Neuron (in vitro differentiated cells): ENCODE results near the gene TSPOAP1.
"Not testable (repeated sequence)": the region's sequence is repeated elsewhere in the genome, so short reads cannot be mapped to it uniquely, and the experiment has no call there.

Experiments used
- H2AFZ ChIP-seq: one replicate; pipeline ENCODE4 v1.6.1; 2013; ENCODE audit warnings: low read depth, mild to moderate bottlenecking, inconsistent platforms, low read length, moderate library complexity
- H3K27me3 ChIP-seq: one replicate; pipeline ENCODE4 v1.6.1; 2013; ENCODE audit warnings: low read length; ENCODE audit not compliant: insufficient read depth
- H3K36me3 ChIP-seq: one replicate; pipeline ENCODE4 v1.6.1; 2013; ENCODE audit warnings: low read length; ENCODE audit not compliant: insufficient read depth
- H3K4me1 ChIP-seq: one replicate; pipeline ENCODE4 v1.6.1; 2013; ENCODE audit warnings: low read length; ENCODE audit not compliant: insufficient read depth
- H3K4me3 ChIP-seq: 2 replicates; pipeline ENCODE4 v1.5.1; 2013; ENCODE audit warnings: mild to moderate bottlenecking, low read length, moderate library complexity
- H3K9me3 ChIP-seq: one replicate; pipeline ENCODE4 v1.6.1; 2013; ENCODE audit warnings: low read length

Gene TSPOAP1

GRCh38 chr17:58341861-58342475 is 13.4 kb upstream of the TSPOAP1 start:
- H3K4me1 ChIP-seq: no peaks in the 10 kb centered on the region
- H3K27me3 ChIP-seq: no peaks in the 10 kb centered on the region
- H2AFZ ChIP-seq: no peak overlapping the region
- no peaks in the 10 kb centered on the region for H3K9me3 ChIP-seq
- H3K36me3 ChIP-seq: peaks cover 25% of the 10 kb centered on the region
- H3K4me3 ChIP-seq: no peak overlapping the region

- not testable (repeated sequence) for H3K4me3 ChIP-seq, H2AFZ ChIP-seq, H3K9me3 ChIP-seq, H3K4me1 ChIP-seq, H3K27me3 ChIP-seq
- peaks cover 20% of the 10 kb centered on the region for H3K36me3 ChIP-seq
Measured at GRCh38 chr17:58341136-58341860, 12.7 kb upstream of the TSPOAP1 start.

GRCh38 chr17:58340405-58340876 is 11.8 kb upstream of the TSPOAP1 start:
- Histone ChIP-seq H3K4me3 (no peak overlapping the region), H3K36me3 (peaks cover 12% of the 10 kb centered on the region), H3K4me1 (no peaks in the 10 kb centered on the region), H2AFZ (no peak overlapping the region), H3K9me3 (no peaks in the 10 kb centered on the region), H3K27me3 (peaks cover 7% of the 10 kb centered on the region)

DNA sequence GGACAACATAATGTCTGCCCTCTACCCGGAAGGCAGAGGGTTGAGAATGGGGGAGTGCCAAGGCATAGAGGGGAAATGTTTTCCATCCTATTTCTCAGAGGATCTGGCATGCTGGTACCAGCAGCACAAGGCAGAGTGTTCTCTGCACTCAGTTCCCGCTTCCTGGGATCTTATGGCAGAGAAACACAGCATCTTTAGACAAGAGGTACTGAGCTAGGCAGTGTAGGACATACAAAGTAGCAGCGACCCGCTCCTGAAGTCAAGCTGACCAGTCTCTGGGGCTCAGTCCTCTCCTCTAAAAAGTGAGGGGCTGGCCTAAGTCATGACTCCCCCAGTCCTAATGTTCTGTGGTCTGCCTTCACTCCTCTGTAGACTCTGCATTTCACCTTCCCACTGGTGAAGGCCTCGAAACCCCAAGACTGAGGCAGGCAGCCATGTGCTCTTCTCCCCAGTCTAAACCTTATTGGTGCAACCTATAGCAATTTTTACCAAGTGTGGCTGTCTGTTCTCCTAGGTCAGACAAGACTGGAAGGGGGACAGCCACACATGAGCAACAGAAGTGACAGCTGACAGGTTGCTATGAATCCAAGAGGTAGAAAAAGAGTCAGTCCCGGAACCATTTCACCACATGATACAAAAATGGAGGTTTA is 11.3 kb upstream of the TSPOAP1 start:
- Histone ChIP-seq H3K9me3 (no peaks in the 10 kb centered on the region), H3K27me3 (peaks cover 7% of the 10 kb centered on the region), H2AFZ (no peak overlapping the region), H3K36me3 (peaks cover 7% of the 10 kb centered on the region), H3K4me3 (no peak overlapping the region), H3K4me1 (no peaks in the 10 kb centered on the region)

DNA sequence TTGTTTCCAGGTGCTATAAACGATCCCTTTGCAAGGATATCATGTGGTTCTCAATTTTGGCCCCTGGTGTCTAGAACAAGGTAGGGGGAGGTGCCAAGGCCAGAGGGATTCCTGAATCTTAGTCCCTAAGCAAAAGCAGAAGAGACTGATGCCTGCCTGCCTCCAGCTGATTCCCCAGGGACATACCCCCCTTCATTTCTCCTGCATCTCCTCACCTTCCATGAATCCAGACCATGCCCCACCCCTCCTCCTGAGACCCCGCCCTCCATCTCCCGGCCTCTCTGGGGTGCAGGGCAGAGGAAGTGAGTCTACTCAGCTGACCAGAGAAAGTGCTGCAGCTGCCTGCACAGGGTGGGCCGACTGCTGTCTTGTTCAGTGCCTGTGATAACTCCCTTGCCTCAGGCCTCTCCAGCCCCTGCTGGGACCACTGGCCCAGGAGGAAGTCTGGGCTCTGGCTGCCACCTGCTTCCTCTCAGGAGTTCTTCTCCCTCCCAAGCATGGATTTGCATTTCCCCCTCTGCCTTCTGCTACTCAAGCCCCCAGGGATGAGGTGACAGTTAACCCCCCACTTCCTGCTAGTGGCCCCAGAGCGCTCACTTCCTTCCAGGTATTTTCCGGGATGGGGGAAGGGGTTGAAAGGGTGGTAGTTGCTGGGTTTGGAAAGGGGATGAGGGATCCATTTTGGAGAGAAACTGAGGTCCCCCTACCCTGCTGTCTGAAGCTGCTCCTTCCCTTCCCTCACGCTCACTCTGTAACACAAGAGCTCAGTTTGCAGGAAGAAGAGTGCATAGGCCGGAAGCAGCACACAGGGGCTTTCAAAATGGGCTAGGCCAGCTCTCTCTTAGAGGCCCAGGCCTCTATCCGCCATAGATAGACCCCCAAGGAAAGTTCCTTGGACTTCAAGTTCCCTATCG is 10.5 kb upstream of the TSPOAP1 start:
- no peaks in the 10 kb centered on the region for H3K4me1 ChIP-seq
- H2AFZ ChIP-seq: no peak overlapping the region
- H3K9me3 ChIP-seq: no peaks in the 10 kb centered on the region
- H3K4me3 ChIP-seq: no peak overlapping the region
- peaks cover 7% of the 10 kb centered on the region for H3K27me3 ChIP-seq
- peaks cover under 1% of the 10 kb centered on the region for H3K36me3 ChIP-seq

- Histone ChIP-seq H2AFZ (no peak overlapping the region), H3K9me3 (no peaks in the 10 kb centered on the region), H3K36me3 (no peaks in the 10 kb centered on the region), H3K4me3 (no peak overlapping the region), H3K4me1 (no peaks in the 10 kb centered on the region), H3K27me3 (peaks cover 7% of the 10 kb centered on the region)
Measured at GRCh38 chr17:58338454-58338840, 9.9 kb upstream of the TSPOAP1 start.

DNA sequence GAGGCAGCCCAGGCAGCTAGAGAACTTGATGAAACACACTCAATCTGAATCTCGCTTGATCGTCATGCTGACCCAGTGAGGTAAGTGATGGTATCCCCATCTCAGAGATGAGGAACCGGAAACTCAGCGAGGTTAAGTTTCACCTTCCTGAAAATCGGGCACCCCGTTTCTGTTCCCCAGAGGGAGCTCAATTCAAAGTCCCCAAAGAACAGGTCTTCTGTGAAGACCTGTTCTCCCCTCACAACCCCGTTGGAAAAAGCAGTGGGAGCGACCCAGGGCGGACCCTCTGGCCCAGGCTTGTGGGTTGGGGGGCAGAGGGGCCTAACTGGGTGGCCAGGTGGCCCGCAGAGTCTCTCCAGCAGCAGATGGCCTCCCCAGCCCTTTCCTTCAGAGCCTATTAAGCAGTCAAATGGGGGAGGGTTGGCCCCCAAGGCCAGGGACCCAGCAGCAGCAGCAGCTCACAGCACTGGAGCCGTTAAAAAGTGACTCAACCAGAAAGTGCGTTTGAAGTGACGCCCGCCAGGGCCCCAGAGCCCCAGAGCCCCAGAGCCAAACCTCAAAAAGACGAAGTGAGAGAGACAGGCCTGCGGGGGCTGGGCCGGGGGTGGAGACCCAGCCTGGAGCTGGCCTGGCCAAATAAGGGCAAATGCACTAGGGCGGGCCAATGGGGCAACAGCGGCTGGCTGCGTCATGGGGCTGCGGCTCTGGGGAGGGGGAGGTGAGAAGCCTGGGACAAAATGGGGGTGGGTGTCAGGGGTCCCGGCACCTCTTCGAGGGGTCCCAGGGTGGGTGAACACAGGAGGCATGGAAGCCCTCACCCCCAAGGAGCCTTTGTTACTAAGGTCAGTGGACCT is 9.2 kb upstream of the TSPOAP1 start:
- Histone ChIP-seq H3K27me3 (peaks cover 7% of the 10 kb centered on the region), H3K4me3 (no peak overlapping the region), H2AFZ (no peak overlapping the region), H3K36me3 (no peaks in the 10 kb centered on the region), H3K4me1 (no peaks in the 10 kb centered on the region), H3K9me3 (no peaks in the 10 kb centered on the region)

- Histone ChIP-seq H3K4me3 (no peak overlapping the region), H3K36me3 (no peaks in the 10 kb centered on the region), H3K27me3 (peaks cover 7% of the 10 kb centered on the region), H3K4me1 (no peaks in the 10 kb centered on the region), H2AFZ (no peak overlapping the region), H3K9me3 (no peaks in the 10 kb centered on the region)
Measured at GRCh38 chr17:58337210-58337599, 8.6 kb upstream of the TSPOAP1 start.

- Histone ChIP-seq H3K36me3 (no peaks in the 10 kb centered on the region), H3K9me3 (no peaks in the 10 kb centered on the region), H3K4me1 (no peaks in the 10 kb centered on the region), H3K4me3 (no peak overlapping the region), H2AFZ (no peak overlapping the region), H3K27me3 (peaks cover 7% of the 10 kb centered on the region)
Measured at GRCh38 chr17:58336456-58337209, 8.0 kb upstream of the TSPOAP1 start.

DNA sequence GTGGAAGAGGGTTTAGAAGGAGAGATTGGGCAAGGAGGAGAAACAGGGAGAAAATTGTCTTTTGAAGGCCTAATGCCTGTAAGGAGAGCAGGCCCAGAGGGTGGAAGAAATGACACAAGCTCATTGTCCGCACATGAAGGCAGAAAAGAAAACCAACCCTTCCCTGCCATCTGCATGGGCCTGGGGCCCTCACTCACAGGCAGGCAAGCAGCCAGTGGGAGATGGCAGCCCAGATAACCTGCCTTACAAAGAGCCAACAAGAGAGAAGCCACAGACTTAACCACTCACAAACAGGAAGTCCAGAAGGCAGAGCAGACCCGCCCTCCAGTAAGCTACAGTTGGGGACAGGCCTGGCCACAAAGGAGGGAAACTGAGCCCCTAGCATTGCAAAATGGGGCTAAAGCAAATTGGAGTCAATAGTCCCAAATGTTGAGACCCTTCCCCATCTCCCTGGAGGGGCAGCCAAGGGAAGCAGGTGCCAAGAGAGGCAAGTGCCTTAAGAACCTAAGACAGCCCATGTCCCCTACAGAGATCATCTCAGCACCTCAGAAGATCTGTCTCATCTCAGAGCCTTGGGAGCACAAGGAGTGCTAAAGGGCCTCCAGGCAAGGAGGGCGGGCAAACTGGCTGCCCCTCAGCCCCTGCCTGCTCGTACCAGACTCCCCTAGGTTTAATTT is 7.3 kb upstream of the TSPOAP1 start:
- no peaks in the 10 kb centered on the region for H3K4me1 ChIP-seq
- H3K27me3 ChIP-seq: peaks cover 7% of the 10 kb centered on the region
- H3K36me3 ChIP-seq: no peaks in the 10 kb centered on the region
- no peaks in the 10 kb centered on the region for H3K9me3 ChIP-seq
- no peak overlapping the region for H3K4me3 ChIP-seq
- H2AFZ ChIP-seq: no peak overlapping the region

DNA sequence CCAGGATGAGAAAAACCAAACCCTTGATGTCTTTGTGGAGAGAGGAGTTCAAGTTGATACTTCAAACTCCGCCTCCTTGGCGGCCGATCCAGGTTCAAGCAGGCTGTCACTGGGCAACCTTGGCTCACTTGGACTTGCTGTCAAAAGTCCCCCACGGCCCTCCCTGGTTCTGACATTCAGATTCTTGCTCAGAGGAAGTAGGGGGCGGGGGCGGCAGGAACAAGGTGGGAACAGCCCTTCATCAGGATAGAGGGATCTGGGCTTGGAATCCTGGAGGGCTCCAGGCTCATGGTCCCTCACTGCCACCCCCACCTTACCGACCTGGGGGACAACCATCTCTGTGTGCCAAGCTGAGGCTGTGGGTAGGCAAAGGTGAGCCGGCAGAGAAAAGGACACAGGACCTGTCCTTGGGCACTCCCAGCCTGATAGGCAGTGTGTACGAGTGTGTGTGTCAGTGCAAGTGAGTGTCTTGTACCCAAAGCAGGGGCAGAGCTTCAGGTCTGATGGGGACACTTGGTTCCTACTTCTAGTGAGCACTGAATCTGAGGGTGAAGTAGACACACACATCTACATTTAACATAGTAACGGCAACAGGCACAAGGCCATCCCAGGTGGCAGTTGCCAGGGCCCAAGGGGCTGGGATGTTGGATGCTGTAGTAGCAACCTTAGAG is 6.6 kb upstream of the TSPOAP1 start:
- Histone ChIP-seq H3K4me1 (no peaks in the 10 kb centered on the region), H2AFZ (no peak overlapping the region), H3K27me3 (peaks cover 7% of the 10 kb centered on the region), H3K36me3 (no peaks in the 10 kb centered on the region), H3K4me3 (no peak overlapping the region), H3K9me3 (no peaks in the 10 kb centered on the region)
